Type B pancreatic cell (in vitro differentiated cells): Measurements from ENCODE around the gene PDLIM4. TPM values are rescaled to one million over a fixed set of nuclear protein-coding genes. Genes with fewer than 3 reads are reported as not detected.
A peak's percentile ranks its signal among the peaks of the same experiment; 100 is the strongest.

ENCODE experiments used
- DNase-seq: peaks from one replicate; pipeline ENCODE4 v3.0.0; 2021; ENCODE audit warnings: mixed read lengths; ENCODE audit not compliant: unreplicated experiment; ENCODE audit errors: extremely low spot score
- H3K27ac Mint-ChIP-seq: 2 replicates; pipeline ENCODE4 v1.8.0; 2021; ENCODE audit warnings: mild to moderate bottlenecking, mixed read lengths
- H3K27me3 Mint-ChIP-seq: 2 replicates; pipeline ENCODE4 v1.8.0; 2021; ENCODE audit warnings: mixed read lengths
- H3K36me3 Mint-ChIP-seq: 2 replicates; pipeline ENCODE4 v1.8.0; 2021; ENCODE audit warnings: mixed read lengths
- H3K4me1 Mint-ChIP-seq: one replicate; pipeline ENCODE4 v1.8.0; 2021; ENCODE audit warnings: mixed read lengths; ENCODE audit not compliant: unreplicated experiment
- H3K4me3 Mint-ChIP-seq: 2 replicates; pipeline ENCODE4 v1.8.0; 2021; ENCODE audit warnings: mild to moderate bottlenecking, mixed read lengths
- H3K9me3 Mint-ChIP-seq: 2 replicates; pipeline ENCODE4 v1.8.0; 2021; ENCODE audit warnings: mixed read lengths
- CTCF ChIP-seq: fragments of 200-600 bp; sonication (generic); conservative IDR thresholded peaks from 2 replicates; pipeline ENCODE4 v1.5.0; 2021; ENCODE audit warnings: antibody characterized with exemption, mild to moderate bottlenecking
- total RNA-seq: library from RNA; stranded (reverse); gene quantifications from 2 replicates; pipeline ENCODE4 v1.2.1, GENCODE V29; 2021; ENCODE audit warnings: low replicate concordance

PDLIM4 gene
- total RNA-seq, 1 donor from 2014 or later = 43.8 TPM

- H3K36me3 Mint-ChIP-seq = peaks cover 11% of the 10 kb centered on the region
- peak; percentile 65 for DNase-seq
- H3K27ac Mint-ChIP-seq = peak overlapping the region; percentile 79
- no peak for TF ChIP-seq CTCF
- no peaks in the 10 kb centered on the region for H3K27me3 Mint-ChIP-seq
- H3K4me3 Mint-ChIP-seq = peak overlapping the region; percentile 87
- no peaks in the 10 kb centered on the region for H3K9me3 Mint-ChIP-seq
- H3K4me1 Mint-ChIP-seq = peaks cover 30% of the 10 kb centered on the region
Measured at GRCh38 chr5:132258102-132259068, 889 bp downstream of the PDLIM4 start.

- Mint-ChIP-seq H3K4me1 (peaks cover 33% of the 10 kb centered on the region), H3K9me3 (no peaks in the 10 kb centered on the region), H3K4me3 (peak overlapping the region; percentile 87), H3K36me3 (peaks cover 11% of the 10 kb centered on the region), H3K27me3 (no peaks in the 10 kb centered on the region), H3K27ac (peak overlapping the region; percentile 79)
- DNase-seq = peak; percentile 74
- no peak for TF ChIP-seq CTCF
Measured at GRCh38 chr5:132259069-132259851, 1.8 kb downstream of the PDLIM4 start.

GRCh38 chr5:132260051-132260450 lies 2.6 kb downstream of the PDLIM4 start:
- H3K4me3 Mint-ChIP-seq = peak overlapping the region; percentile 87
- peak overlapping the region; percentile 39 for H3K27ac Mint-ChIP-seq
- no peak for TF ChIP-seq CTCF
- H3K9me3 Mint-ChIP-seq = no peaks in the 10 kb centered on the region
- H3K27me3 Mint-ChIP-seq = no peaks in the 10 kb centered on the region
- H3K4me1 Mint-ChIP-seq = peaks cover 41% of the 10 kb centered on the region
- DNase-seq = peak; percentile 34
- peaks cover 12% of the 10 kb centered on the region for H3K36me3 Mint-ChIP-seq

- peak overlapping the region; percentile 87 for H3K4me3 Mint-ChIP-seq
- H3K9me3 Mint-ChIP-seq = no peaks in the 10 kb centered on the region
- TF ChIP-seq CTCF = no peak
- peak overlapping the region; percentile 39 for H3K27ac Mint-ChIP-seq
- H3K27me3 Mint-ChIP-seq = no peaks in the 10 kb centered on the region
- H3K4me1 Mint-ChIP-seq = peaks cover 50% of the 10 kb centered on the region
- DNase-seq = peak; percentile 37
- H3K36me3 Mint-ChIP-seq = peaks cover 16% of the 10 kb centered on the region
Measured at GRCh38 chr5:132260714-132261551, 3.4 kb downstream of the PDLIM4 start.
